ENCODE data around the gene PPT2. TPM values are rescaled to one million over a fixed set of nuclear protein-coding genes. Genes with fewer than 3 reads are reported as not detected.

The PPT2 gene
- total and polyA plus RNA-seq, 2 donors (not counting 1 experiment from before 2014, with no cell fraction given), result 13.7 to 37.3 TPM

GRCh38 chr6:32189069-32189741, 35.3 kb downstream of the PPT2 start:
- no peak overlapping the region for H2AFZ ChIP-seq (ENCODE audit: low read length)
- peaks cover 20% of the 10 kb centered on the region for H3K79me2 ChIP-seq (ENCODE audit: control insufficient read depth, insufficient read depth, low read length)
- H4K20me1 ChIP-seq (ENCODE audit: control insufficient read depth, extremely low read depth, insufficient read depth, low read length), result no peaks in the 10 kb centered on the region
- H3K27me3 ChIP-seq (ENCODE audit: control insufficient read depth, insufficient read depth, low read length), result no peaks in the 10 kb centered on the region
- peaks cover 5% of the 10 kb centered on the region for H3K36me3 ChIP-seq (ENCODE audit: control insufficient read depth, insufficient read depth, low read length)
- H3K4me3 ChIP-seq (replicated peaks in 1 of 4; ENCODE audit: control extremely low read depth in 1 of 4, insufficient read depth in 1 of 4, low read depth in 3 of 4, low read length in 4 of 4), result peak overlapping the region; percentile 34 to 83 (median 72)
- peak overlapping the region; percentile 93 for H3K4me2 ChIP-seq (ENCODE audit: extremely low read depth, insufficient read depth, low read length)
- H3K4me1 ChIP-seq (ENCODE audit: control insufficient read depth, extremely low read depth, insufficient read depth, low read length), result peaks cover 11% of the 10 kb centered on the region
- H3K9me3 ChIP-seq (ENCODE audit: control insufficient read depth, insufficient read depth, low read depth, low read length), result no peaks in the 10 kb centered on the region
- H3K9ac ChIP-seq (ENCODE audit: insufficient read depth, low read length), result peak overlapping the region; percentile 69
- no peak for DNase-seq (ENCODE audit: low read depth in 2 of 2)
- TF ChIP-seq EZH2 (IDR thresholded peaks at IDR 0.05; ENCODE audit: low read length, missing control alignments) (no peak), CTCF (conservative IDR thresholded peaks at IDR 0.05 in 1 of 2, IDR thresholded peaks at IDR 0.05 in 1 of 2; ENCODE audit: low read depth in 1 of 2, low read length in 2 of 2) (no peak)
- peak overlapping the region; percentile 69 for H3K27ac ChIP-seq (ENCODE audit: insufficient read depth, low read length)

GRCh38 chr6:32189742-32190053, 35.8 kb downstream of the PPT2 start:
- no peaks in the 10 kb centered on the region for H4K20me1 ChIP-seq (ENCODE audit: control insufficient read depth, extremely low read depth, insufficient read depth, low read length)
- H3K4me3 ChIP-seq (replicated peaks in 1 of 4; ENCODE audit: control extremely low read depth in 1 of 4, insufficient read depth in 1 of 4, low read depth in 3 of 4, low read length in 4 of 4), result peak overlapping the region; percentile 34 to 83 (median 72)
- no peak overlapping the region for H2AFZ ChIP-seq (ENCODE audit: low read length)
- no peak for TF ChIP-seq CTCF (conservative IDR thresholded peaks at IDR 0.05 in 1 of 2, IDR thresholded peaks at IDR 0.05 in 1 of 2; ENCODE audit: low read depth in 1 of 2, low read length in 2 of 2)
- no peak for TF ChIP-seq EZH2 (IDR thresholded peaks at IDR 0.05; ENCODE audit: low read length, missing control alignments)
- H3K9ac ChIP-seq (ENCODE audit: insufficient read depth, low read length), result peak overlapping the region; percentile 69
- peaks cover 11% of the 10 kb centered on the region for H3K4me1 ChIP-seq (ENCODE audit: control insufficient read depth, extremely low read depth, insufficient read depth, low read length)
- H3K79me2 ChIP-seq (ENCODE audit: control insufficient read depth, insufficient read depth, low read length), result peaks cover 20% of the 10 kb centered on the region
- DNase-seq (ENCODE audit: low read depth in 2 of 2), result no peak
- peak overlapping the region; percentile 93 for H3K4me2 ChIP-seq (ENCODE audit: extremely low read depth, insufficient read depth, low read length)
- H3K27ac ChIP-seq (ENCODE audit: insufficient read depth, low read length), result peak overlapping the region; percentile 69
- H3K36me3 ChIP-seq (ENCODE audit: control insufficient read depth, insufficient read depth, low read length), result peaks cover 5% of the 10 kb centered on the region
- H3K9me3 ChIP-seq (ENCODE audit: control insufficient read depth, insufficient read depth, low read depth, low read length), result no peaks in the 10 kb centered on the region
- no peaks in the 10 kb centered on the region for H3K27me3 ChIP-seq (ENCODE audit: control insufficient read depth, insufficient read depth, low read length)

- peak within 1 kb of the TSS; percentile 69 for H3K9ac ChIP-seq (ENCODE audit: insufficient read depth, low read length)
- H3K4me2 ChIP-seq (ENCODE audit: extremely low read depth, insufficient read depth, low read length), result peak within 1 kb of the TSS; percentile 93
- H3K4me3 ChIP-seq (replicated peaks in 1 of 4; ENCODE audit: control extremely low read depth in 1 of 4, insufficient read depth in 1 of 4, low read depth in 3 of 4, low read length in 4 of 4), result peak within 1 kb of the TSS; percentile 53 to 83 (median 72)
- H3K36me3 ChIP-seq (ENCODE audit: control insufficient read depth, insufficient read depth, low read length), result peaks cover 5% of the 10 kb centered on the region
- H3K79me2 ChIP-seq (ENCODE audit: control insufficient read depth, insufficient read depth, low read length), result peaks cover 20% of the 10 kb centered on the region
- no peaks in the 10 kb centered on the region for H4K20me1 ChIP-seq (ENCODE audit: control insufficient read depth, extremely low read depth, insufficient read depth, low read length)
- no peaks in the 10 kb centered on the region for H3K27me3 ChIP-seq (ENCODE audit: control insufficient read depth, insufficient read depth, low read length)
- TF ChIP-seq CTCF (conservative IDR thresholded peaks at IDR 0.05 in 1 of 2, IDR thresholded peaks at IDR 0.05 in 1 of 2; ENCODE audit: low read depth in 1 of 2, low read length in 2 of 2) (no peak), EZH2 (IDR thresholded peaks at IDR 0.05; ENCODE audit: low read length, missing control alignments) (no peak)
- H3K27ac ChIP-seq (ENCODE audit: insufficient read depth, low read length), result peak within 1 kb of the TSS; percentile 74
- H3K4me1 ChIP-seq (ENCODE audit: control insufficient read depth, extremely low read depth, insufficient read depth, low read length), result peaks cover 11% of the 10 kb centered on the region
- H3K9me3 ChIP-seq (ENCODE audit: control insufficient read depth, insufficient read depth, low read depth, low read length), result no peaks in the 10 kb centered on the region
- peak; percentile 91 to 92 for DNase-seq (ENCODE audit: low read depth in 2 of 2)
- peak within 1 kb of the TSS; percentile 31 for H2AFZ ChIP-seq (ENCODE audit: low read length)
Observed at GRCh38 chr6:32190054-32190851, 36.3 kb downstream of the PPT2 start, which contains the start of gene PBX2. Gene PBX2, minus strand, starts transcription at chr6:32190202. Its CDS starts 287 bp downstream, at chr6:32189915.

All from fibroblast of lung (primary cell).